HepG2 (cell line): ENCODE results near the gene DAGLB. TPM values are rescaled to one million over a fixed set of nuclear protein-coding genes. Genes with fewer than 3 reads are reported as not detected.

Experiments used
- DNMT1 ChIP-seq: sonication (generic); formaldehyde crosslinking; IDR thresholded peaks from 2 replicates; pipeline ENCODE4 v1.5.1; 2020; ENCODE audit warnings: mild to moderate bottlenecking, missing genetic modification reagents
- HCFC1 ChIP-seq: fragments of 150-350 bp; IDR thresholded peaks from 2 replicates; pipeline ENCODE4 v1.6.1; 2014; ENCODE audit warnings: low read depth, low read length
- NR3C1 ChIP-seq: sonication (generic); formaldehyde crosslinking; IDR thresholded peaks from 2 replicates; pipeline ENCODE4 v1.4.0; 2020; ENCODE audit warnings: missing genetic modification reagents
- SMARCC2 ChIP-seq: fragments of 450-650 bp; IDR thresholded peaks from 2 replicates; pipeline ENCODE4 v1.6.1; 2017; ENCODE audit warnings: antibody characterized with exemption, mild to moderate bottlenecking
- ZKSCAN8 ChIP-seq: IDR thresholded peaks from 2 replicates; pipeline ENCODE4 v1.6.1; 2016; ENCODE audit warnings: borderline replicate concordance, missing genetic modification reagents, missing compliant biosample characterization
- ZNF264 ChIP-seq: sonication (generic); formaldehyde crosslinking; IDR thresholded peaks from 2 replicates; pipeline ENCODE4 v1.4.0; 2020; ENCODE audit warnings: missing genetic modification reagents
- polyA plus RNA-seq, 8 experiments: library from polyadenylated mRNA; depleted of rRNA in 3 of 8; stranded (reverse) in 7 of 8; unstranded in 1 of 8; fragments of >200 nt; fragmentation: Illumina TruSeq in 4 of 8; extraction: Trizol in 4 of 8; gene quantifications; 2 replicates each; pipeline versions ENCODE4 v1.2.1 to v1.2.3, GENCODE V29; 2011 to 2016; ENCODE audit warnings: low read depth in 4 of 8, missing spikeins in 1 of 8, mixed read lengths in 1 of 8; ENCODE audit not compliant: insufficient read depth in 1 of 8
- total RNA-seq, 5 experiments: library from RNA; depleted of rRNA; stranded (reverse); fragments of >200 nt; fragmentation: Illumina TruSeq; extraction: Trizol; gene quantifications; 2 replicates each; pipeline ENCODE4 v1.2.3, GENCODE V29; 2016; ENCODE audit warnings: low read depth in 1 of 5
- TF ChIP-seq, protein P1 (sequence below): IDR thresholded peaks from 2 replicates; pipeline ENCODE4 v1.6.1; 2016; ENCODE audit warnings: mild to moderate bottlenecking
- TF ChIP-seq, protein P2 (sequence below): sonication (generic); formaldehyde crosslinking; IDR thresholded peaks from 2 replicates; pipeline ENCODE4 v1.4.0; 2020; ENCODE audit warnings: missing genetic modification reagents, mild to moderate bottlenecking, borderline replicate concordance
- TF ChIP-seq, protein P3 (sequence below): fragments of 450-650 bp; IDR thresholded peaks from 2 replicates; pipeline ENCODE4 v1.6.1; 2017
- TF ChIP-seq, protein P4 (sequence below): sonication (generic); formaldehyde crosslinking; IDR thresholded peaks from 2 replicates; pipeline ENCODE4 v1.4.0; 2020; ENCODE audit warnings: missing genetic modification reagents, borderline replicate concordance
- TF ChIP-seq, protein P5 (sequence below): sonication (generic); formaldehyde crosslinking; IDR thresholded peaks from 2 replicates; pipeline ENCODE4 v1.5.0; 2020; ENCODE audit warnings: missing genetic modification reagents

DAGLB gene
- total and polyA plus RNA-seq, 2 of the 13 experiments (the other 11 are each of a cell fraction or from before 2014, with no cell fraction given), result 7.9 to 9.8 TPM

DNA sequence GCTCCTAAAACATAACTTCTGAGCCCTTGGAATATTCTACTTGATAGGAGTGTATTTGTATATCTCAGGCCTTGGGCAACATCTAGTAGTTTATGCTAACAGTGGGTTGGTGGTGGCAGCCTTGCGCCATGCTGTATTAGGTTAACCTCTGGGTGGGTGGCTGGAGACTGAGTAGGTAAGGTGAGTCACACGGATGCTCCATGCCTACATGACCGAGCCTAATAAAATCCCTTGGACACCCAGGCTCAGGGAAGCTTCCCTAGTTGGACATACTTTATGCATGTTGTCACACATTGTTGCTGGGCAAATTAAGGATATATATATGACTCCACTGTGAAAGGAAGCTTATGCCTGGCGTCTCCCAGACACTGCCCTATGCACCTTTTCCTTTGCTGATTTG, 6.0 kb upstream of the DAGLB start (continued):
- TF ChIP-seq, protein P1, sequence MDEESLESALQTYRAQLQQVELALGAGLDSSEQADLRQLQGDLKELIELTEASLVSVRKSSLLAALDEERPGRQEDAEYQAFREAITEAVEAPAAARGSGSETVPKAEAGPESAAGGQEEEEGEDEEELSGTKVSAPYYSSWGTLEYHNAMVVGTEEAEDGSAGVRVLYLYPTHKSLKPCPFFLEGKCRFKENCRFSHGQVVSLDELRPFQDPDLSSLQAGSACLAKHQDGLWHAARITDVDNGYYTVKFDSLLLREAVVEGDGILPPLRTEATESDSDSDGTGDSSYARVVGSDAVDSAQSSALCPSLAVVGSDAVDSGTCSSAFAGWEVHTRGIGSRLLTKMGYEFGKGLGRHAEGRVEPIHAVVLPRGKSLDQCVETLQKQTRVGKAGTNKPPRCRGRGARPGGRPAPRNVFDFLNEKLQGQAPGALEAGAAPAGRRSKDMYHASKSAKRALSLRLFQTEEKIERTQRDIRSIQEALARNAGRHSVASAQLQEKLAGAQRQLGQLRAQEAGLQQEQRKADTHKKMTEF (CRISPR knock-in tag), result no peak
- TF ChIP-seq ZNF264 (CRISPR knock-in tag), result no peak
- TF ChIP-seq NR3C1 (CRISPR knock-in tag), result no peak
- TF ChIP-seq, protein P2, sequence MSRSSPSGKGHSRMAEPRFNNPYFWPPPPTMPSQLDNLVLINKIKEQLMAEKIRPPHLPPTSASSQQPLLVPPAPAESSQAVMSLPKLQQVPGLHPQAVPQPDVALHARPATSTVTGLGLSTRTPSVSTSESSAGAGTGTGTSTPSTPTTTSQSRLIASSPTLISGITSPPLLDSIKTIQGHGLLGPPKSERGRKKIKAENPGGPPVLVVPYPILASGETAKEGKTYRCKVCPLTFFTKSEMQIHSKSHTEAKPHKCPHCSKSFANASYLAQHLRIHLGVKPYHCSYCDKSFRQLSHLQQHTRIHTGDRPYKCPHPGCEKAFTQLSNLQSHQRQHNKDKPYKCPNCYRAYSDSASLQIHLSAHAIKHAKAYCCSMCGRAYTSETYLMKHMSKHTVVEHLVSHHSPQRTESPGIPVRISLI (CRISPR knock-in tag), result no peak
- TF ChIP-seq SMARCC2, result no peak
- TF ChIP-seq, protein P3, sequence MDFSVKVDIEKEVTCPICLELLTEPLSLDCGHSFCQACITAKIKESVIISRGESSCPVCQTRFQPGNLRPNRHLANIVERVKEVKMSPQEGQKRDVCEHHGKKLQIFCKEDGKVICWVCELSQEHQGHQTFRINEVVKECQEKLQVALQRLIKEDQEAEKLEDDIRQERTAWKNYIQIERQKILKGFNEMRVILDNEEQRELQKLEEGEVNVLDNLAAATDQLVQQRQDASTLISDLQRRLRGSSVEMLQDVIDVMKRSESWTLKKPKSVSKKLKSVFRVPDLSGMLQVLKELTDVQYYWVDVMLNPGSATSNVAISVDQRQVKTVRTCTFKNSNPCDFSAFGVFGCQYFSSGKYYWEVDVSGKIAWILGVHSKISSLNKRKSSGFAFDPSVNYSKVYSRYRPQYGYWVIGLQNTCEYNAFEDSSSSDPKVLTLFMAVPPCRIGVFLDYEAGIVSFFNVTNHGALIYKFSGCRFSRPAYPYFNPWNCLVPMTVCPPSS, result no peak
- TF ChIP-seq, protein P4, sequence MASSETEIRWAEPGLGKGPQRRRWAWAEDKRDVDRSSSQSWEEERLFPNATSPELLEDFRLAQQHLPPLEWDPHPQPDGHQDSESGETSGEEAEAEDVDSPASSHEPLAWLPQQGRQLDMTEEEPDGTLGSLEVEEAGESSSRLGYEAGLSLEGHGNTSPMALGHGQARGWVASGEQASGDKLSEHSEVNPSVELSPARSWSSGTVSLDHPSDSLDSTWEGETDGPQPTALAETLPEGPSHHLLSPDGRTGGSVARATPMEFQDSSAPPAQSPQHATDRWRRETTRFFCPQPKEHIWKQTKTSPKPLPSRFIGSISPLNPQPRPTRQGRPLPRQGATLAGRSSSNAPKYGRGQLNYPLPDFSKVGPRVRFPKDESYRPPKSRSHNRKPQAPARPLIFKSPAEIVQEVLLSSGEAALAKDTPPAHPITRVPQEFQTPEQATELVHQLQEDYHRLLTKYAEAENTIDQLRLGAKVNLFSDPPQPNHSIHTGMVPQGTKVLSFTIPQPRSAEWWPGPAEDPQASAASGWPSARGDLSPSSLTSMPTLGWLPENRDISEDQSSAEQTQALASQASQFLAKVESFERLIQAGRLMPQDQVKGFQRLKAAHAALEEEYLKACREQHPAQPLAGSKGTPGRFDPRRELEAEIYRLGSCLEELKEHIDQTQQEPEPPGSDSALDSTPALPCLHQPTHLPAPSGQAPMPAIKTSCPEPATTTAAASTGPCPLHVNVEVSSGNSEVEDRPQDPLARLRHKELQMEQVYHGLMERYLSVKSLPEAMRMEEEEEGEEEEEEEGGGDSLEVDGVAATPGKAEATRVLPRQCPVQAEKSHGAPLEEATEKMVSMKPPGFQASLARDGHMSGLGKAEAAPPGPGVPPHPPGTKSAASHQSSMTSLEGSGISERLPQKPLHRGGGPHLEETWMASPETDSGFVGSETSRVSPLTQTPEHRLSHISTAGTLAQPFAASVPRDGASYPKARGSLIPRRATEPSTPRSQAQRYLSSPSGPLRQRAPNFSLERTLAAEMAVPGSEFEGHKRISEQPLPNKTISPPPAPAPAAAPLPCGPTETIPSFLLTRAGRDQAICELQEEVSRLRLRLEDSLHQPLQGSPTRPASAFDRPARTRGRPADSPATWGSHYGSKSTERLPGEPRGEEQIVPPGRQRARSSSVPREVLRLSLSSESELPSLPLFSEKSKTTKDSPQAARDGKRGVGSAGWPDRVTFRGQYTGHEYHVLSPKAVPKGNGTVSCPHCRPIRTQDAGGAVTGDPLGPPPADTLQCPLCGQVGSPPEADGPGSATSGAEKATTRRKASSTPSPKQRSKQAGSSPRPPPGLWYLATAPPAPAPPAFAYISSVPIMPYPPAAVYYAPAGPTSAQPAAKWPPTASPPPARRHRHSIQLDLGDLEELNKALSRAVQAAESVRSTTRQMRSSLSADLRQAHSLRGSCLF (CRISPR knock-in tag), result no peak
- no peak for TF ChIP-seq DNMT1 (CRISPR knock-in tag)
- TF ChIP-seq, protein P5, sequence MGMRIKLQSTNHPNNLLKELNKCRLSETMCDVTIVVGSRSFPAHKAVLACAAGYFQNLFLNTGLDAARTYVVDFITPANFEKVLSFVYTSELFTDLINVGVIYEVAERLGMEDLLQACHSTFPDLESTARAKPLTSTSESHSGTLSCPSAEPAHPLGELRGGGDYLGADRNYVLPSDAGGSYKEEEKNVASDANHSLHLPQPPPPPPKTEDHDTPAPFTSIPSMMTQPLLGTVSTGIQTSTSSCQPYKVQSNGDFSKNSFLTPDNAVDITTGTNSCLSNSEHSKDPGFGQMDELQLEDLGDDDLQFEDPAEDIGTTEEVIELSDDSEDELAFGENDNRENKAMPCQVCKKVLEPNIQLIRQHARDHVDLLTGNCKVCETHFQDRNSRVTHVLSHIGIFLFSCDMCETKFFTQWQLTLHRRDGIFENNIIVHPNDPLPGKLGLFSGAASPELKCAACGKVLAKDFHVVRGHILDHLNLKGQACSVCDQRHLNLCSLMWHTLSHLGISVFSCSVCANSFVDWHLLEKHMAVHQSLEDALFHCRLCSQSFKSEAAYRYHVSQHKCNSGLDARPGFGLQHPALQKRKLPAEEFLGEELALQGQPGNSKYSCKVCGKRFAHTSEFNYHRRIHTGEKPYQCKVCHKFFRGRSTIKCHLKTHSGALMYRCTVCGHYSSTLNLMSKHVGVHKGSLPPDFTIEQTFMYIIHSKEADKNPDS (CRISPR knock-in tag), result no peak
- TF ChIP-seq ZKSCAN8, result no peak
- TF ChIP-seq HCFC1, result no peak
